Testis (tissue), 2 donors: ENCODE measurements around the gene ICA1.
"Not testable (repeated sequence)": the region's sequence is repeated elsewhere in the genome, so short reads cannot be mapped to it uniquely, and the experiment has no call there.

Experiments
- CTCF ChIP-seq, 3 experiments: fragments of 450-650 bp in 2 of 3; fragments of 200-600 bp in 1 of 3; sonication (generic) in 1 of 3; IDR thresholded peaks; one replicate each; pipeline ENCODE4 v1.5.1; 2016 to 2019; ENCODE audit warnings: antibody characterized with exemption in 3 of 3, mild to moderate bottlenecking in 2 of 3, moderate library complexity in 1 of 3
- POLR2A ChIP-seq: fragments of 450-650 bp; IDR thresholded peaks from one replicate; pipeline ENCODE4 v1.6.1; 2017; ENCODE audit warnings: antibody characterized with exemption, mild to moderate bottlenecking, moderate library complexity

- TF ChIP-seq CTCF (IDR thresholded peaks at IDR 0.05); POLR2A: not testable (repeated sequence)
These were observed 35.1 kb upstream of the ICA1 start for GRCh38 chr7:8297023-8297422.
